HG02981 (cell line): Measurements from ENCODE around the gene RBX1.

Experiments
- ATAC-seq: cut with Tn5 transposase; IDR thresholded peaks from one replicate; pipeline ENCODE4 v1.9.1; 2021; ENCODE audit warnings: mild to moderate bottlenecking, moderate library complexity; ENCODE audit not compliant: unreplicated experiment

Gene RBX1

DNA sequence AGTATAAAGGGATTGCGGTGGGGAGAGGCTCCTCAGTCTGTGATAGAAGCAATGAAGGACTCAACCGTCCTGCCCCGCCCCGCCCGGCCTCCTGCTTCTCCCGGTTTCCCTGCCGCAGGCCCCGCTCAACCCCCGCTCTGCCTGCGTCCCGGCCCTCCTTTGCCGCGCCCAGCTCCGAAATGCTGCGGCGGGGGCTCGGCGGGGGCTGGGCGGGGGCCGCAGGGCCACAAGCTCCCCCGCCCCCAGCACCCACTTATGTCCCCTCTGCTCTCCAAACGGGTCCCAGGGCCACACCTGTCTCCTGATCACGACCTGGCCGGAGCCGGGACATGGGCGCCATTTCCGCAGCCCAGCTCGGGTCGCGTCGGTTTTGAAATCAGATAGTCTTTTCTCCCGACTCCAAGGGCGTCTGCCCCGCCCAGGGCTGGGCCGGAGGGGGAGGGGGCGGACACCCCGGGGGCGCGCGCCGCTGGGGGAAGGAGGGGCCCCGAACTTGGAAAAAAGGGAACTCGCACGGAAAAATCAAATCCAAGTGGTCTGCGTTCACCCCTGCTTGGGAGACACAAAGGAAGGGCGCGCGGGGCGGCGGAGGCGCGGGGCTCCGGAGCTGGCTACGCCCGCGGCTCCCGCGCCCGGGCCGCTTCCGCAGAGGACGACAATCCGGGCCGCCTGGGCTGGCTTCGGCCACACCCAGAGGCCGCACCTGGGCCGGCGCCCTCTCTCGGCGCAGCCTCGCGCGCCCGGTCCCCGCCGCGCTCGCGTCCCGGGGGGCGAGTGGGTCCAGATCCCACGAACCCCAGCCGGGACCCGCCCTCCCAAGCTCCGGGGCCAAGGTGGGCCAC is 70.7 kb downstream of the RBX1 start:
- ATAC-seq = no peak

- ATAC-seq = no peak
These were observed 71.5 kb downstream of the RBX1 start for GRCh38 chr22:41022470-41023298.
